ENCODE measurements around the gene RHOT2. TPM values are rescaled to one million over a fixed set of nuclear protein-coding genes. Genes with fewer than 3 reads are reported as not detected.

RHOT2 gene
- total RNA-seq, 1 experiment from 2014 or later, result 163 TPM

DNA sequence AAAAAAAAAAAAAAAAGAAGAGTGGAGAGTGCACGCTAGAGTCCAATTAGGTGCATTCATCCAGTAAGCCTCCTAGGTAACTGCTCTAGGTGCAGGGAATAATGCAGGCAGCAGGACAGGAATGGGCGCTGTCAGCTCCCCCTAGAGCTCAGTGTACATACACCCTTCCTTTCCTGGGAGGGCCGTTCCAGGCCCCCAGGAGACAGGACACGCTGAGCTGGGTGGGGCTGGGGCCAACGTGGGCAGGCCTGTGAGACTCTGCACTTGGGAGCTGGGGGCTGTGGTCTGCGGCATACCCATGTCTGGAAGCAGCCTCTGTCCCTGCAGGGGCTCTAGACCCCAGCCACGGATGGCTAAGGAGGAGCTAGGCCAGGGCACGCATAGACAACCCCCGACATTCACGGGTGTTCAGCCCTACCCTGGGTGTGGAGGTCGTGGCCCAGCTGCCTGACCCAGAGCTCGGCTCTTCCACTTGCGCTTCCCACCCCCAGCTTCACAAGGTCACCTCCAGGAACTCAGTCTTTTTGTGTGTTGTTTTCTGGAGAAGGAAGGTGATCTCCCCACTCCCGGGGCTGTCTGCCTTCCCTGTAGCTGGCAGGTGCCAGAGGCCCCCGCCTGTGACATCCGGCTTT is 52.0 kb downstream of the RHOT2 start:
- peaks cover 27% of the 10 kb centered on the region for H3K4me1 Mint-ChIP-seq (ENCODE audit: low read depth, unreplicated experiment)
- DNase-seq, result peak; percentile 62
- TF ChIP-seq, protein P1, sequence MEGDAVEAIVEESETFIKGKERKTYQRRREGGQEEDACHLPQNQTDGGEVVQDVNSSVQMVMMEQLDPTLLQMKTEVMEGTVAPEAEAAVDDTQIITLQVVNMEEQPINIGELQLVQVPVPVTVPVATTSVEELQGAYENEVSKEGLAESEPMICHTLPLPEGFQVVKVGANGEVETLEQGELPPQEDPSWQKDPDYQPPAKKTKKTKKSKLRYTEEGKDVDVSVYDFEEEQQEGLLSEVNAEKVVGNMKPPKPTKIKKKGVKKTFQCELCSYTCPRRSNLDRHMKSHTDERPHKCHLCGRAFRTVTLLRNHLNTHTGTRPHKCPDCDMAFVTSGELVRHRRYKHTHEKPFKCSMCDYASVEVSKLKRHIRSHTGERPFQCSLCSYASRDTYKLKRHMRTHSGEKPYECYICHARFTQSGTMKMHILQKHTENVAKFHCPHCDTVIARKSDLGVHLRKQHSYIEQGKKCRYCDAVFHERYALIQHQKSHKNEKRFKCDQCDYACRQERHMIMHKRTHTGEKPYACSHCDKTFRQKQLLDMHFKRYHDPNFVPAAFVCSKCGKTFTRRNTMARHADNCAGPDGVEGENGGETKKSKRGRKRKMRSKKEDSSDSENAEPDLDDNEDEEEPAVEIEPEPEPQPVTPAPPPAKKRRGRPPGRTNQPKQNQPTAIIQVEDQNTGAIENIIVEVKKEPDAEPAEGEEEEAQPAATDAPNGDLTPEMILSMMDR (IDR thresholded peaks at IDR 0.05; ENCODE audit: unreplicated experiment), result peak; percentile 45
- H3K36me3 Mint-ChIP-seq (ENCODE audit: insufficient read depth, unreplicated experiment), result peaks cover 77% of the 10 kb centered on the region
- CTCF ChIA-PET, result interaction anchor here (0.6 to 1.2 kb wide), 9 partner anchors 20 to 317 kb away, joined by 3 to 5 read pairs (median 4); partner anchors contain the start of genes CHTF18, CIAO3, MSLN and RPUSD1
- H3K4me3 Mint-ChIP-seq (ENCODE audit: low read depth, unreplicated experiment), result peak overlapping the region; percentile 84
- no peaks in the 10 kb centered on the region for H3K9me3 Mint-ChIP-seq (ENCODE audit: low read depth, unreplicated experiment)
- H3K27me3 Mint-ChIP-seq (ENCODE audit: unreplicated experiment), result no peaks in the 10 kb centered on the region
- TSS peak; percentile 74 for BruUV-seq (replicated peaks)
- peak overlapping the region; percentile 77 for H3K27ac Mint-ChIP-seq (ENCODE audit: unreplicated experiment)
- intact Hi-C loops (cut with micrococcal nuclease; ENCODE audit: unreplicated experiment), result no loop called here

DNA sequence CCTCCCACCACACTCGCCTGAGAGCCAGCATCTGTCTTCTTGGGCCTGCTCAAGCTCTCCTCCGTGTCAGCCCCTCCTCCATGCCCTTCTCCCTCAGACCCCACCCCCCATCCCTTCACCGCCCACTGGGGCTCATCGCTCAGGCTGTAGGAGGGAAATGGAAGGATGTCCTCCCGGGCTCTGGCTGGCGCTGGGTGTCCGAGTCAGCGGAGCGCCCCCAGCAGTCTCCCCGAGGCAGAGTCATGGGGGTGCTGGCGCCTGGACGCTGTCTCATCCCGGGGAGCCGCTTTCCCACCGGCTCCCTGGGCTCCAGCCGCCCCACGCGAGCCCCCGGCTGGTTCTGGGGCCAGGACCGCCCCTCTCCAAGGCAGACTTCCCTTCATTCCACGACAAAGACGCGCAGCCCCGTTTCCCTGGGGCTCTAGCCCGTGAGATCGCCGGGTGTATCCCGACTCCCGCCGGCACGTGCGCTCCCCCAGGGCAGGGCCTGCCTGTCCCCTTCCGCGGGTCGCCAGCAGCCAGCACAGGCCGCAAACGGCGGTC is 52.6 kb downstream of the RHOT2 start:
- TF ChIP-seq, protein P1 (IDR thresholded peaks at IDR 0.05; ENCODE audit: unreplicated experiment), result no peak
- Mint-ChIP-seq H3K4me1 (ENCODE audit: low read depth, unreplicated experiment) (peaks cover 27% of the 10 kb centered on the region), H3K27ac (ENCODE audit: unreplicated experiment) (peak overlapping the region; percentile 77), H3K4me3 (ENCODE audit: low read depth, unreplicated experiment) (peak overlapping the region; percentile 84), H3K9me3 (ENCODE audit: low read depth, unreplicated experiment) (no peaks in the 10 kb centered on the region), H3K36me3 (ENCODE audit: insufficient read depth, unreplicated experiment) (peaks cover 78% of the 10 kb centered on the region), H3K27me3 (ENCODE audit: unreplicated experiment) (no peaks in the 10 kb centered on the region)
- intact Hi-C loops (cut with micrococcal nuclease; ENCODE audit: unreplicated experiment), result no loop called here
- no TSS peak for BruUV-seq (replicated peaks)
- DNase-seq, result peak; percentile 50
- CTCF ChIA-PET, result interaction anchor here (0.7 to 1.3 kb wide), 8 partner anchors 8 to 316 kb away, joined by 3 to 6 read pairs (median 4); partner anchors contain the start of genes CHTF18, MSLN and RPUSD1

DNA sequence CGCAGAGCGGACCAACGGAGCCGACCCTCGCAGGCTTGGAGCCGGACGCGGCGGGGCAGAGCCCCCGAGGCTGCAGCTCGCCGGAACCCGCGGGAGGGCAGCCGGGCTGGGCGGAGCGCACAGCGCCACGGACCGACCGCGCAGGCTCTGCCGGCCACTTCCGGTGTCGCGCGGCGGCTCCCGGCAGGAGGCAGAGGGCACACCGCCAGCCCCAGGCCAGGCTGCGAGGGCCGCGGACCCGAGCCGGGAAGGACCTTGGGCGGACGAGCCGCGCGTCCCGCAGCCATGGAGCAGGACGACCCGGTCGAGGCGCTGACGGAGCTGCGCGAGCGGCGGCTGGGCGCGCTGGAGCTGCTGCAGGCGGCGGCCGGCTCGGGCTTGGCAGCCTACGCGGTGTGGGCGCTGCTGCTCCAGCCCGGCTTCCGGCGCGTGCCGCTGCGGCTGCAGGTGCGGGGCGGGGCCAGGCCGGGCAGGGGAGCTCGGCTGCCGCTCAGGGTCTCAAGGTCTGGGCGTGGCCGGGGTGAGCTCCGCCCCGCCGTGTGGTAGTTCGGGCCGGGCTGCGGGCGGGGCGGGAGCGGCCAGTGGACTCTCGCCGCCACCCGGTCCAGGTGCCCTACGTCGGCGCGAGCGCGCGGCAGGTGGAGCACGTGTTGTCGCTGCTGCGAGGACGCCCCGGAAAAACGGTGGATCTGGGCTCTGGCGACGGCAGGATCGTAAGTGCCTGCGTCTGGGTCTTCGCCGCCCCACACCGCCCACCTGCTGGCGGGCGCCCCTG is 53.2 kb downstream of the RHOT2 start, which contains the start of gene ANTKMT:
Gene ANTKMT, plus strand, starts transcription at position 157 of the 775 bp plus-strand sequence. Its CDS starts 129 bp downstream, at position 286.
- peaks cover 25% of the 10 kb centered on the region for H3K4me1 Mint-ChIP-seq (ENCODE audit: low read depth, unreplicated experiment)
- intact Hi-C loops (cut with micrococcal nuclease; ENCODE audit: unreplicated experiment), result no loop called here
- peak within 1 kb of the TSS; percentile 77 for H3K27ac Mint-ChIP-seq (ENCODE audit: unreplicated experiment)
- DNase-seq, result peak; percentile 96
- peaks cover 78% of the 10 kb centered on the region for H3K36me3 Mint-ChIP-seq (ENCODE audit: insufficient read depth, unreplicated experiment)
- H3K27me3 Mint-ChIP-seq (ENCODE audit: unreplicated experiment), result no peaks in the 10 kb centered on the region
- BruUV-seq (replicated peaks), result no TSS peak
- H3K4me3 Mint-ChIP-seq (ENCODE audit: low read depth, unreplicated experiment), result peak within 1 kb of the TSS; percentile 84
- TF ChIP-seq, protein P1 (IDR thresholded peaks at IDR 0.05; ENCODE audit: unreplicated experiment), result no peak
- CTCF ChIA-PET, result interaction anchor here (1.0 to 1.3 kb wide), 2 partner anchors 9 to 15 kb away, joined by 5 to 6 read pairs; no protein-coding TSS in a partner anchor
- H3K9me3 Mint-ChIP-seq (ENCODE audit: low read depth, unreplicated experiment), result no peaks in the 10 kb centered on the region

DNA sequence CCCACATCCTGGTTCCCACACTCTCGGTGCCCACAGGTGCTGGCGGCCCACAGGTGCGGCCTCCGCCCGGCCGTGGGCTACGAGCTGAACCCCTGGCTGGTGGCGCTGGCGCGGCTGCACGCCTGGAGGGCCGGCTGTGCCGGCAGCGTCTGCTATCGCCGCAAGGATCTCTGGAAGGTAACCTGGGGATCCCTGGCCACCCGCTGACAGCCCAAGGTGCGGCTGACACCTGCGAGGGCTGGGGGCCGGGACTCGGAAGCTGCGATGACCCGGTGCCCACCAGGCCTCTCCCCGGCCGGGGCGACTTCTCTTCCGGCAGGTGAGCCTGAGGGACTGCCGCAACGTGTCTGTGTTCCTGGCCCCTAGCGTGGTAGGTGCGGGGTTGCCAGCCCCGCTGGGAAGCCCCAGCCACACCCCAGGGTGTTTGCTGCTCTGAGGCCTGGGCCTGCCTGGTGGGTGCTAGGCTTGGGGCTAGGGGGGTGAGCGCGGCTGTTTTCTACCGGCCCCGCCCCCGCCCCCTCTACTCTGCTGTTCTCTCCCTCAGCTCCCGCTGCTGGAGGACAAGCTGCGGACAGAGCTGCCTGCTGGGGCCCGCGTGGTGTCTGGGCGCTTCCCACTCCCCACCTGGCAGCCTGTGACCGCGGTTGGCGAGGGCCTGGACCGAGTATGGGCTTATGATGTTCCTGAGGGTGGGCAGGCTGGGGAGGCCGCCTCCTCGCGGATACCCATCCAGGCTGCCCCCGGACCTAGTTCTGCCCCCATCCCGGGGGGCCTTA is 54.0 kb downstream of the RHOT2 start:
- no peak for DNase-seq
- peak overlapping the region; percentile 67 for H3K27ac Mint-ChIP-seq (ENCODE audit: unreplicated experiment)
- H3K4me1 Mint-ChIP-seq (ENCODE audit: low read depth, unreplicated experiment), result peaks cover 19% of the 10 kb centered on the region
- intact Hi-C loops (cut with micrococcal nuclease; ENCODE audit: unreplicated experiment), result no loop called here
- no peaks in the 10 kb centered on the region for H3K9me3 Mint-ChIP-seq (ENCODE audit: low read depth, unreplicated experiment)
- CTCF ChIA-PET, result interaction anchor here (0.6 to 1.3 kb wide), 4 partner anchors 10 to 74 kb away, joined by 3 to 6 read pairs (median 4); no protein-coding TSS in a partner anchor
- peak overlapping the region; percentile 84 for H3K4me3 Mint-ChIP-seq (ENCODE audit: low read depth, unreplicated experiment)
- BruUV-seq (replicated peaks), result TSS peak; percentile 10
- H3K27me3 Mint-ChIP-seq (ENCODE audit: unreplicated experiment), result no peaks in the 10 kb centered on the region
- H3K36me3 Mint-ChIP-seq (ENCODE audit: insufficient read depth, unreplicated experiment), result peaks cover 78% of the 10 kb centered on the region
- TF ChIP-seq, protein P1 (IDR thresholded peaks at IDR 0.05; ENCODE audit: unreplicated experiment), result no peak
